ENCODE measurements around the gene MED23. TPM values are rescaled to one million over a fixed set of nuclear protein-coding genes. Genes with fewer than 3 reads are reported as not detected.
"Not testable (repeated sequence)": the region's sequence is repeated elsewhere in the genome, so short reads cannot be mapped to it uniquely, and the experiment has no call there.

The MED23 gene
- polyA plus RNA-seq, 3 donors: 4.5 to 21.9 (median 7.9) TPM

GRCh38 chr6:131547488-131547887 is 80.6 kb downstream of the MED23 start:
- H2AFZ ChIP-seq (ENCODE audit: insufficient read depth, low read depth, low read length, poor library complexity, severe bottlenecking): no peak overlapping the region
- peaks cover 0 to 3% (median under 1%) of the 10 kb centered on the region in 7 donors for H3K9me3 Mint-ChIP-seq
- no peaks in the 10 kb centered on the region for H3K36me3 ChIP-seq (replicated peaks in 1 of 2; ENCODE audit: control insufficient read depth in 1 of 2, insufficient read depth in 2 of 2, low read length in 2 of 2)
- WGBS (ENCODE audit: insufficient coverage): 86% methylated on average over 5 of the region's 6 CpGs
- intact Hi-C loops (cut with micrococcal nuclease): no loop called here
- no peaks in the 10 kb centered on the region for H3K79me2 ChIP-seq (ENCODE audit: insufficient read depth, low read length)
- H3K9ac ChIP-seq (ENCODE audit: insufficient read depth, low read length, poor library complexity, severe bottlenecking): no peak overlapping the region
- H3K4me3 Mint-ChIP-seq: no peak overlapping the region
- DNase-seq: no peak
- H3K4me1 Mint-ChIP-seq: no peaks in the 10 kb centered on the region
- H4K20me1 ChIP-seq (ENCODE audit: insufficient read depth, low read length): no peaks in the 10 kb centered on the region
- no peaks in the 10 kb centered on the region for H3K4me1 ChIP-seq (ENCODE audit: control insufficient read depth in 1 of 2, insufficient read depth in 2 of 2, low read length in 2 of 2)
- no peak for TF ChIP-seq CTCF (IDR thresholded peaks at IDR 0.05)
- no peaks in the 10 kb centered on the region for H3K9me3 ChIP-seq (replicated peaks in 1 of 2; ENCODE audit: control insufficient read depth in 1 of 2, insufficient read depth in 1 of 2, low read length in 2 of 2)
- no peak overlapping the region for H3K27ac Mint-ChIP-seq
- no peaks in the 10 kb centered on the region for H3K36me3 Mint-ChIP-seq
- H3K27ac ChIP-seq (ENCODE audit: low read depth in 1 of 2, low read length in 2 of 2): no peak overlapping the region
- no peak overlapping the region for H3K4me3 ChIP-seq (replicated peaks in 1 of 3; ENCODE audit: low read depth in 2 of 3, low read length in 3 of 3)
- peaks cover 0 to 3% (median 1%) of the 10 kb centered on the region in 3 donors for H3K27me3 Mint-ChIP-seq (ENCODE audit: low read depth in 3 of 3)
- H3K27me3 ChIP-seq (ENCODE audit: control insufficient read depth in 2 of 2, insufficient read depth in 2 of 2, low read length in 2 of 2): no peaks in the 10 kb centered on the region
- H3K4me2 ChIP-seq (replicated peaks; ENCODE audit: extremely low read depth, low read length, poor library complexity, severe bottlenecking): no peak overlapping the region

- Histone ChIP-seq H3K4me1 (ENCODE audit: control insufficient read depth in 1 of 2, insufficient read depth in 2 of 2, low read length in 2 of 2) (no peaks in the 10 kb centered on the region), H3K27me3 (ENCODE audit: control insufficient read depth in 2 of 2, insufficient read depth in 2 of 2, low read length in 2 of 2) (no peaks in the 10 kb centered on the region), H3K9me3 (replicated peaks in 1 of 2; ENCODE audit: control insufficient read depth in 1 of 2, insufficient read depth in 1 of 2, low read length in 2 of 2) (no peaks in the 10 kb centered on the region), H4K20me1 (ENCODE audit: insufficient read depth, low read length) (no peaks in the 10 kb centered on the region), H3K27ac (ENCODE audit: low read depth in 1 of 2, low read length in 2 of 2) (no peak overlapping the region), H3K9ac (ENCODE audit: insufficient read depth, low read length, poor library complexity, severe bottlenecking) (no peak overlapping the region), H3K79me2 (ENCODE audit: insufficient read depth, low read length) (no peaks in the 10 kb centered on the region), H3K4me3 (replicated peaks in 1 of 3; ENCODE audit: low read depth in 2 of 3, low read length in 3 of 3) (no peak overlapping the region), H3K4me2 (replicated peaks; ENCODE audit: extremely low read depth, low read length, poor library complexity, severe bottlenecking) (no peak overlapping the region), H3K36me3 (replicated peaks in 1 of 2; ENCODE audit: control insufficient read depth in 1 of 2, insufficient read depth in 2 of 2, low read length in 2 of 2) (no peaks in the 10 kb centered on the region), H2AFZ (ENCODE audit: insufficient read depth, low read depth, low read length, poor library complexity, severe bottlenecking) (no peak overlapping the region)
- H3K27ac Mint-ChIP-seq: no peak overlapping the region
- no peak overlapping the region for H3K4me3 Mint-ChIP-seq
- peaks cover 0 to 3% (median 3%) of the 10 kb centered on the region in 3 donors for H3K27me3 Mint-ChIP-seq (ENCODE audit: low read depth in 3 of 3)
- no peak for TF ChIP-seq CTCF (IDR thresholded peaks at IDR 0.05)
- H3K9me3 Mint-ChIP-seq: peaks cover 0 to 6% (median 2%) of the 10 kb centered on the region in 7 donors
- 100% methylated on average over 1 of the region's 2 CpGs for WGBS (ENCODE audit: insufficient coverage)
- H3K4me1 Mint-ChIP-seq: no peaks in the 10 kb centered on the region
- no peak for DNase-seq
- intact Hi-C loops (cut with micrococcal nuclease): no loop called here
- H3K36me3 Mint-ChIP-seq: no peaks in the 10 kb centered on the region
These were observed 82.7 kb downstream of the MED23 start for GRCh38 chr6:131545317-131545716.

GRCh38 chr6:131538615-131539014 is 89.4 kb downstream of the MED23 start:
- H3K9ac ChIP-seq (ENCODE audit: insufficient read depth, low read length, poor library complexity, severe bottlenecking); H3K4me3 Mint-ChIP-seq; H3K4me2 ChIP-seq (replicated peaks; ENCODE audit: extremely low read depth, low read length, poor library complexity, severe bottlenecking); H3K4me1 Mint-ChIP-seq; H3K36me3 Mint-ChIP-seq; H3K27me3 ChIP-seq (ENCODE audit: control insufficient read depth in 2 of 2, insufficient read depth in 2 of 2, low read length in 2 of 2); H3K27ac ChIP-seq (ENCODE audit: low read depth in 1 of 2, low read length in 2 of 2); H3K27ac Mint-ChIP-seq; H3K79me2 ChIP-seq (ENCODE audit: insufficient read depth, low read length); H3K9me3 ChIP-seq (replicated peaks in 1 of 2; ENCODE audit: control insufficient read depth in 1 of 2, insufficient read depth in 1 of 2, low read length in 2 of 2); H4K20me1 ChIP-seq (ENCODE audit: insufficient read depth, low read length); H3K4me1 ChIP-seq (ENCODE audit: control insufficient read depth in 1 of 2, insufficient read depth in 2 of 2, low read length in 2 of 2); DNase-seq; H2AFZ ChIP-seq (ENCODE audit: insufficient read depth, low read depth, low read length, poor library complexity, severe bottlenecking); H3K9me3 Mint-ChIP-seq; H3K27me3 Mint-ChIP-seq (ENCODE audit: low read depth in 3 of 3); H3K4me3 ChIP-seq (replicated peaks in 1 of 3; ENCODE audit: low read depth in 2 of 3, low read length in 3 of 3); H3K36me3 ChIP-seq (replicated peaks in 1 of 2; ENCODE audit: control insufficient read depth in 1 of 2, insufficient read depth in 2 of 2, low read length in 2 of 2): not testable (repeated sequence)
- no CpG with 5 or more reads among the region's 4 CpGs for WGBS (ENCODE audit: insufficient coverage)
- intact Hi-C loops (cut with micrococcal nuclease): loop anchor here in 1 of 2 donors (5.0 to 10.0 kb wide), 2 partner anchors 334 to 651 kb away; no protein-coding TSS in a partner anchor
